Regular cardiac myocyte (primary cell): ENCODE data around the gene CSE1L. TPM values are rescaled to one million over a fixed set of nuclear protein-coding genes. Genes with fewer than 3 reads are reported as not detected.

Source experiments
- total RNA-seq: library from RNA; depleted of rRNA; stranded (reverse); fragments of >200 nt; gene quantifications from 2 replicates; pipeline ENCODE4 v1.2.3, GENCODE V29; 2014

CSE1L gene
- 69.9 and 141 TPM in 2 replicates for total RNA-seq

DNA sequence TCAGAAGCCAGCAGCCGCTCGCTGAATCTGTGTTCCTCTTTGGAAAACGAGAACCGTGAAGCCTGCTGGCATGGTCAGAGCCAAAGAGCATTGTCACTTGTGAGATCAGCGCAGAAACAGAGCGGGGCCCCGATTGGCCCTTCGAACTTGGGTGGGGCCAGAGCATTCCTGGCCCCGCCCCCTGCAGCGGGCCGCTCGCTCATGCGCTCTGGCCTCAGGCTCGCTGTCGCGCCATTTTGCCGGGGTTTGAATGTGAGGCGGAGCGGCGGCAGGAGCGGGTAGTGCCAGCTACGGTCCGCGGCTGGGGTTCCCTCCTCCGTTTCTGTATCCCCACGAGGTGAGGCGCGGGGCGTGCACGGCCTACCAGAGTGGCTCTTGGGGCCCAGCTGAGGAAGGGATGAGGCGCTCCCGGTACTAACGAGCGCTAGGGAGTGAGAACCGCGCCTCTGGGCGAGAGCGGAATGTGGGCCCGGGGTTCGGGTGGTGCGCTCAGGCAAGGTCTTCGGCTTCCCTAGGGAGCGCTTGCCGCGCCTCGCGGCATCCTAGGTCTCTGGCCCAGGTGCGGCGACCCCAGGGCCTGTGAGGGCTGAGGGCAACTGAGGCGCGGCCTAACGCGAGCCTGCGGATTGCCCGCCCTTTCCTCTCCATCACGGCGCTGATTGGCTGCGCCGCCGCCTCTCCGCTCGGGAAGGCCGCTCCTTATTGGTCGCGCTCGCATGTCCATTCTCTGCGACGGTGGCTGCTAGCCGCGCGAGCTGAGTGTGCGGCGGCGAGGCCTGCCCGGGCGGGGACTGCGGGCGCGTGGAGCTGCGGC, at the start of gene CSE1L:
Gene CSE1L (plus strand): TSS at position 226 of the 814 bp plus-strand sequence. CDS start 12,152 bp downstream, outside the sequence.

Other genes with a start within 250 kb of the CSE1L start
- gene PREX1, start 218.3 kb upstream of the CSE1L start, total RNA-seq = 14.9 and 39.7 TPM in 2 replicates
- 46.0 and 56.1 TPM in 2 replicates for gene ARFGEF2, start 124.6 kb upstream of the CSE1L start, total RNA-seq
- gene STAU1, start 142.0 kb downstream of the CSE1L start, total RNA-seq = 32.4 and 40.5 TPM in 2 replicates
- 29.9 and 49.7 TPM in 2 replicates for gene DDX27, start 173.1 kb downstream of the CSE1L start, total RNA-seq
- gene ZNFX1, start 231.7 kb downstream of the CSE1L start, total RNA-seq = 39.3 and 40.3 TPM in 2 replicates